GM23248 (cell line): ENCODE measurements around the gene GRAMD1B. TPM values are rescaled to one million over a fixed set of nuclear protein-coding genes. Genes with fewer than 3 reads are reported as not detected.

Experiments
- DNase-seq: peaks from one replicate; pipeline ENCODE4 v3.0.0-alpha.2; 2015
- H2AFZ ChIP-seq: fragments of 200-600 bp; sonication (generic); 2 replicates; pipeline ENCODE4 v1.6.1; 2016; ENCODE audit warnings: antibody characterized with exemption
- H3F3A ChIP-seq: fragments of 200-600 bp; sonication (generic); 2 replicates; pipeline ENCODE4 v1.6.1; 2016; ENCODE audit warnings: mild to moderate bottlenecking, antibody characterized with exemption, mixed run types; ENCODE audit not compliant: insufficient read depth
- H3K27ac ChIP-seq: fragments of 200-600 bp; sonication (generic); 2 replicates; pipeline ENCODE4 v1.5.1; 2016; ENCODE audit warnings: mild to moderate bottlenecking
- H3K27me3 ChIP-seq: fragments of 200-600 bp; sonication (generic); replicated peaks from 2 replicates; pipeline ENCODE4 v1.6.1; 2016; ENCODE audit warnings: mild to moderate bottlenecking; ENCODE audit not compliant: insufficient read depth
- H3K36me3 ChIP-seq: fragments of 200-600 bp; sonication (generic); 2 replicates; pipeline ENCODE4 v1.6.1; 2016; ENCODE audit warnings: low read depth, mild to moderate bottlenecking
- H3K4me1 ChIP-seq: fragments of 200-600 bp; sonication (generic); 2 replicates; pipeline ENCODE4 v1.6.1; 2016; ENCODE audit warnings: mild to moderate bottlenecking; ENCODE audit not compliant: insufficient read depth
- H3K4me2 ChIP-seq: fragments of 200-600 bp; sonication (generic); one replicate; pipeline ENCODE4 v1.6.1; 2016; ENCODE audit warnings: mild to moderate bottlenecking; ENCODE audit not compliant: unreplicated experiment
- H3K4me3 ChIP-seq: fragments of 200-600 bp; sonication (generic); 2 replicates; pipeline ENCODE4 v1.5.1; 2016; ENCODE audit warnings: mild to moderate bottlenecking
- H3K79me2 ChIP-seq: fragments of 200-600 bp; sonication (generic); 2 replicates; pipeline ENCODE4 v1.6.1; 2016; ENCODE audit warnings: mild to moderate bottlenecking; ENCODE audit not compliant: insufficient read depth
- H3K9ac ChIP-seq: fragments of 200-600 bp; sonication (generic); 2 replicates; pipeline ENCODE4 v1.6.1; 2016; ENCODE audit warnings: mild to moderate bottlenecking
- H3K9me2 ChIP-seq: fragments of 200-600 bp; sonication (generic); 2 replicates; pipeline ENCODE4 v1.6.1; 2016; ENCODE audit warnings: mixed run types, mild to moderate bottlenecking, moderate library complexity; ENCODE audit not compliant: insufficient read depth
- H3K9me3 ChIP-seq: fragments of 200-600 bp; sonication (generic); one replicate; pipeline ENCODE4 v1.6.1; 2017; ENCODE audit warnings: low read depth
- H4K20me1 ChIP-seq: fragments of 200-600 bp; sonication (generic); 2 replicates; pipeline ENCODE4 v1.6.0; 2016; ENCODE audit not compliant: insufficient read depth
- EZH2 ChIP-seq: fragments of 200-600 bp; sonication (generic); IDR thresholded peaks from 2 replicates; pipeline ENCODE4 v1.6.1; 2018; ENCODE audit warnings: antibody characterized with exemption, mild to moderate bottlenecking; ENCODE audit not compliant: insufficient read depth, poor library complexity, severe bottlenecking
- EZH2phosphoT487 ChIP-seq: fragments of 200-600 bp; sonication (generic); IDR thresholded peaks from 2 replicates; pipeline ENCODE4 v1.6.1; 2018; ENCODE audit warnings: antibody characterized with exemption, moderate library complexity, mild to moderate bottlenecking, low read depth; ENCODE audit not compliant: insufficient read depth
- WGBS, 2 experiments: methylation state at CpG; one replicate each; pipeline ENCODE4 v1.1.6; 2015 to 2017; ENCODE audit warnings: low lambda C conversion rate in 2 of 2, low coverage in 1 of 2; ENCODE audit errors: missing lambda C conversion rate in 2 of 2; 5-methylcytosine and 5-hydroxymethylcytosine counted together
- in situ Hi-C: fragments of 300-500 bp; cut with MboI; formaldehyde crosslinking; loops from 2 replicates; pipeline ENCODE4 v1.15.0; 2020
- polyA plus RNA-seq: library from polyadenylated mRNA; unstranded; fragments of >200 nt; fragmentation: Nextera tagmentation; extraction: Ambion mirVana; gene quantifications from 2 replicates; pipeline ENCODE4 v1.2.1, GENCODE V29; 2016
- total RNA-seq: library from RNA; depleted of rRNA; stranded (reverse); fragments of >200 nt; shearing (Covaris generic); gene quantifications from 2 replicates; pipeline ENCODE4 v1.2.3, GENCODE V29; 2014

GRAMD1B gene
- total and polyA plus RNA-seq, 2 experiments from 2014 or later = 4.1 to 14.8 TPM

DNA sequence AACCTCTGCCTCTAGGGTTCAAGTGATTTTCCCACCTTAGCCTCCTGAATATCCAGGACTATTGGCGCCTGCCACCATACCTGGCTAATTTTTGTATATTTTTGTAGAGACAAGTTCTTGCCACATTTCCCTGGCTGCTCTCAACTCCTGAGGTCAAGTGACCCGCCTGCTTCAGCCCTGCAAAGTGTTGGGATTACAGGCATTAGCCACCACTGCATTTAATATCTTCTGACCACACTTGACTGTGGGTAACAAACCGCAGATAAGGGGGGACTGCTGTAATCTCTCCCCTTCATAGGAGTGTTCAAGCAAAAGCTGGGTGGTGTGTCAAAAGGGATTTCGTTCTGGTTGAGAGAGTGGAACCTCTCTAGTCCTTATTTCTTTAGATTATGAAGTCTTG is 53.4 kb downstream of the GRAMD1B start:
- no peak for TF ChIP-seq EZH2phosphoT487
- TF ChIP-seq EZH2 = no peak
- 96 to 99% methylated on average over 4 of the region's 4 CpGs for WGBS, 2 experiments
- Histone ChIP-seq H4K20me1 (no peaks in the 10 kb centered on the region), H3K4me1 (peaks cover 4% of the 10 kb centered on the region; the same call in 1 of the 2 replicates), H2AFZ (no peak overlapping the region), H3F3A (no peaks in the 10 kb centered on the region), H3K27me3 (no peaks in the 10 kb centered on the region), H3K4me3 (no peak overlapping the region), H3K9me3 (no peaks in the 10 kb centered on the region), H3K4me2 (no peak overlapping the region), H3K36me3 (no peaks in the 10 kb centered on the region), H3K9me2 (no peaks in the 10 kb centered on the region), H3K79me2 (peaks cover 67% of the 10 kb centered on the region), H3K27ac (no peak overlapping the region; the same call in 1 of the 2 replicates), H3K9ac (no peak overlapping the region)
- no peak for DNase-seq
- in situ Hi-C loops = no loop called here

DNA sequence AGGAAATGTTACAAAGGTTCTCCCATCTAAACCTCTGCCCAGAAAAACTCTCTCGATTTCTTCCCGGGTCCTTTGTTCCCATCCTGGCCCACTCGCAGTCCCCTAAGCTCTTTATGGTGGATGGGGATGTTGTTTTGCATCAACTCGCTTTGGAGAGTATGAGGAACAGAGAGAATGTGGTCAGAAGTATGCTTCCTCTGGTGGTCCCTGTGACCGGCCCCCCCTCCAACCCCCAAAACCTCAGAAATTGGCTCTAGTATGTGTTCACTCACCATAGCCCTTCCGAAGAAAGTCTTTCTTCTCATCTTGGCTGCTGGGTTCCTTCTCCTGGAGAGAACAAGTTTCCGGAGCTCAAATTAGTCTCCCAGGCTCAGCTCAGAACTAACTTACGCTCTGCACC is 54.4 kb downstream of the GRAMD1B start:
- Histone ChIP-seq H4K20me1 (no peaks in the 10 kb centered on the region), H3F3A (no peaks in the 10 kb centered on the region), H3K79me2 (peaks cover 57% of the 10 kb centered on the region), H3K9me3 (no peaks in the 10 kb centered on the region), H3K9me2 (no peaks in the 10 kb centered on the region), H3K4me2 (no peak overlapping the region), H3K36me3 (no peaks in the 10 kb centered on the region), H3K27ac (no peak overlapping the region), H3K9ac (no peak overlapping the region), H3K4me1 (peaks cover 4% of the 10 kb centered on the region; the same call in 1 of the 2 replicates), H3K4me3 (no peak overlapping the region), H2AFZ (no peak overlapping the region), H3K27me3 (no peaks in the 10 kb centered on the region)
- in situ Hi-C loops = no loop called here
- no peak for DNase-seq
- TF ChIP-seq EZH2phosphoT487 (no peak), EZH2 (no peak)
- 96 to 98% methylated on average over 8 of the region's 8 CpGs for WGBS, 2 experiments

DNA sequence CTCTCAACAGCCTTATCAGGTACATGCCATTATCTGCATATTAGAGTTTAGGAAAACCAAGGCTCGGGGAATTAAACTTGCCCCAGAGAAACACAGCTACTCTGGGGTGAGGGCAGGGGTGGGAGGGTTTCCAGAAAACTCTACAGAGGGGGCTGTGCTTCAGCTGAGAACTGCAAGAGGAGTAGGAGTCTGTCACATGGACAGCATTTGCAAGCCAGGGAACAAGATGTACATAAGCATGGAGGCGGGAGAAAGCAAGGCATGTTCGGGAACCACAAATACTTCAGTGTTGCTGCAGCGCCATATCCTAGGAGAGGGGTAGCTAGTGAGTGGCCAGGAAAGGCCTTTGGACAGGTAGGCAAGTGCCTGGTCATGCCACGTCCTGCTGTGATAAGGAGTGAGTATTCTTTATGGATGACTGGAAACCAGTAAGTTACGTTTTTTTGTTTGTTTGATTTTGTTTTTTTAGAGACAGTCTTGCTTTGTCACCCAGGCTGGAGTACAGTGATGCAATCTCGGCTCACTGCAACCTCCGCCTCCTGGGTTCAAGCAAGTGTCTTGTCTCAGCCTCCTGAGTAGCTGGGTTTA is 57.2 kb downstream of the GRAMD1B start:
- 63 to 67% methylated on average over 8 of the region's 8 CpGs for WGBS, 2 experiments
- in situ Hi-C loops = no loop called here

GRCh38 chr11:123490527-123490926 is 60.5 kb downstream of the GRAMD1B start:
- Histone ChIP-seq H4K20me1 (no peaks in the 10 kb centered on the region), H3K9me2 (no peaks in the 10 kb centered on the region), H3K4me3 (no peak overlapping the region), H3K36me3 (no peaks in the 10 kb centered on the region), H2AFZ (no peak overlapping the region), H3K4me2 (no peak overlapping the region), H3F3A (peaks cover 24% of the 10 kb centered on the region), H3K27ac (no peak overlapping the region), H3K4me1 (peaks cover 22% of the 10 kb centered on the region), H3K79me2 (peaks cover 30% of the 10 kb centered on the region; the same call in 1 of the 2 replicates), H3K27me3 (no peaks in the 10 kb centered on the region), H3K9ac (no peak overlapping the region), H3K9me3 (no peaks in the 10 kb centered on the region)
- TF ChIP-seq EZH2 (no peak), EZH2phosphoT487 (no peak)
- 94 to 98% methylated on average over 2 of the region's 2 CpGs for WGBS, 2 experiments
- in situ Hi-C loops = no loop called here
- no peak for DNase-seq

More for the DNA sequence above, 57.2 kb downstream of the GRAMD1B start:
- H4K20me1 ChIP-seq = no peaks in the 10 kb centered on the region
- no peak overlapping the region for H3K4me2 ChIP-seq
- DNase-seq = no peak
- peaks cover 35% of the 10 kb centered on the region; the same call in 1 of the 2 replicates for H3K79me2 ChIP-seq
- no peaks in the 10 kb centered on the region for H3K9me3 ChIP-seq
- H3K9ac ChIP-seq = no peak overlapping the region
- TF ChIP-seq EZH2 (no peak), EZH2phosphoT487 (no peak)
- no peaks in the 10 kb centered on the region for H3F3A ChIP-seq
- no peaks in the 10 kb centered on the region for H3K9me2 ChIP-seq
- H3K4me1 ChIP-seq = peaks cover 4% of the 10 kb centered on the region; the same call in 1 of the 2 replicates
- no peaks in the 10 kb centered on the region for H3K27me3 ChIP-seq
- H3K4me3 ChIP-seq = no peak overlapping the region
- H3K36me3 ChIP-seq = no peaks in the 10 kb centered on the region
- no peak overlapping the region for H2AFZ ChIP-seq
- H3K27ac ChIP-seq = no peak overlapping the region

- no peak overlapping the region for H2AFZ ChIP-seq
- H3K9me2 ChIP-seq = no peaks in the 10 kb centered on the region
- peaks cover 23% of the 10 kb centered on the region; the same call in 1 of the 2 replicates for H3K79me2 ChIP-seq
- in situ Hi-C loops = no loop called here
- no peak for DNase-seq
- WGBS, 2 experiments = 66 to 81% methylated on average over 3 of the region's 3 CpGs
- no peak for TF ChIP-seq EZH2
- no peak for TF ChIP-seq EZH2phosphoT487
- H3K9ac ChIP-seq = no peak overlapping the region
- H3K4me2 ChIP-seq = no peak overlapping the region
- H3K36me3 ChIP-seq = no peaks in the 10 kb centered on the region
- H3K9me3 ChIP-seq = no peaks in the 10 kb centered on the region
- peaks cover 28% of the 10 kb centered on the region for H3F3A ChIP-seq
- H4K20me1 ChIP-seq = no peaks in the 10 kb centered on the region
- peaks cover 22% of the 10 kb centered on the region for H3K4me1 ChIP-seq
- H3K4me3 ChIP-seq = no peak overlapping the region
- no peak overlapping the region for H3K27ac ChIP-seq
- H3K27me3 ChIP-seq = no peaks in the 10 kb centered on the region
These were observed 61.2 kb downstream of the GRAMD1B start for GRCh38 chr11:123491241-123491640.
